Brain microvascular endothelial cell (primary cell): ENCODE data around the gene RIOK1.

Experiments
- DNase-seq: peaks from one replicate; pipeline ENCODE4 v3.0.0-alpha.2; 2020
- H3K27ac ChIP-seq: fragments of 250-450 bp; sonication (Bioruptor Pico); 2 replicates; pipeline ENCODE4 v1.5.1; 2020; ENCODE audit warnings: mild to moderate bottlenecking, moderate library complexity
- H3K27me3 ChIP-seq: fragments of 250-450 bp; sonication (Bioruptor Pico); replicated peaks from 2 replicates; pipeline ENCODE4 v1.5.1; 2020; ENCODE audit warnings: mild to moderate bottlenecking
- H3K36me3 ChIP-seq: fragments of 250-450 bp; sonication (Bioruptor Pico); replicated peaks from 2 replicates; pipeline ENCODE4 v1.5.1; 2020; ENCODE audit warnings: mild to moderate bottlenecking
- H3K4me3 ChIP-seq: 2 replicates; pipeline ENCODE4 v1.5.1; 2011; ENCODE audit warnings: low read depth, mild to moderate bottlenecking, control low read depth, low read length, moderate library complexity
- CTCF ChIP-seq: IDR thresholded peaks from 2 replicates; pipeline ENCODE4 v1.5.1; 2011; ENCODE audit warnings: low read depth, mild to moderate bottlenecking, moderate library complexity, low read length, control low read depth, inconsistent platforms; ENCODE audit errors: missing control alignments
- in situ Hi-C: cut with HindIII; loops from 2 replicates; pipeline ENCODE4 v1.10.0; 2017; ENCODE audit warnings: low sequenced_read_pairs, low pct_ligation_motif_present

RIOK1 gene

GRCh38 chr6:7431674-7432390 is 42.2 kb downstream of the RIOK1 start:
- no peaks in the 10 kb centered on the region for H3K27me3 ChIP-seq
- in situ Hi-C loops, result no loop called here
- H3K27ac ChIP-seq, result no peak overlapping the region
- DNase-seq, result peak; percentile 29
- no peaks in the 10 kb centered on the region for H3K36me3 ChIP-seq
- no peak for TF ChIP-seq CTCF
- H3K4me3 ChIP-seq, result no peak overlapping the region

GRCh38 chr6:7432391-7433120 is 42.9 kb downstream of the RIOK1 start:
- Histone ChIP-seq H3K27ac (no peak overlapping the region), H3K36me3 (no peaks in the 10 kb centered on the region), H3K4me3 (no peak overlapping the region), H3K27me3 (no peaks in the 10 kb centered on the region)
- no peak for DNase-seq
- TF ChIP-seq CTCF, result no peak
- in situ Hi-C loops, result no loop called here

GRCh38 chr6:7433121-7433617 is 43.6 kb downstream of the RIOK1 start:
- H3K4me3 ChIP-seq, result no peak overlapping the region
- TF ChIP-seq CTCF, result no peak
- no peak for DNase-seq
- in situ Hi-C loops, result no loop called here
- no peaks in the 10 kb centered on the region for H3K36me3 ChIP-seq
- no peaks in the 10 kb centered on the region for H3K27me3 ChIP-seq
- no peak overlapping the region for H3K27ac ChIP-seq

- in situ Hi-C loops, result no loop called here
- H3K36me3 ChIP-seq, result no peaks in the 10 kb centered on the region
- no peak for DNase-seq
- H3K27ac ChIP-seq, result no peak overlapping the region
- no peaks in the 10 kb centered on the region for H3K27me3 ChIP-seq
- H3K4me3 ChIP-seq, result no peak overlapping the region
- TF ChIP-seq CTCF, result no peak
Measured at GRCh38 chr6:7434672-7435071, 45.1 kb downstream of the RIOK1 start.

GRCh38 chr6:7438011-7438410 is 48.4 kb downstream of the RIOK1 start:
- in situ Hi-C loops, result no loop called here
- no peak for DNase-seq
- H3K27me3 ChIP-seq, result no peaks in the 10 kb centered on the region

More at GRCh38 chr6:7438011-7438410, 48.4 kb downstream of the RIOK1 start:
- H3K36me3 ChIP-seq, result no peaks in the 10 kb centered on the region
- H3K27ac ChIP-seq, result no peak overlapping the region
- H3K4me3 ChIP-seq, result no peak overlapping the region
- no peak for TF ChIP-seq CTCF
